DND-41 (cell line): Measurements from ENCODE around the gene GTPBP1.

Experiments used
- EZH2 ChIP-seq: IDR thresholded peaks from 3 replicates; pipeline ENCODE4 v1.6.1; 2012; ENCODE audit warnings: borderline replicate concordance, low read depth, mild to moderate bottlenecking, moderate library complexity, low read length, inconsistent platforms; ENCODE audit not compliant: severe bottlenecking
- TF ChIP-seq, protein P1 (sequence below): IDR thresholded peaks from 2 replicates; pipeline ENCODE4 v1.5.1; 2012; ENCODE audit warnings: borderline replicate concordance, low read length, moderate library complexity, mild to moderate bottlenecking; ENCODE audit not compliant: poor library complexity, severe bottlenecking; ENCODE audit errors: extremely low read depth

DNA sequence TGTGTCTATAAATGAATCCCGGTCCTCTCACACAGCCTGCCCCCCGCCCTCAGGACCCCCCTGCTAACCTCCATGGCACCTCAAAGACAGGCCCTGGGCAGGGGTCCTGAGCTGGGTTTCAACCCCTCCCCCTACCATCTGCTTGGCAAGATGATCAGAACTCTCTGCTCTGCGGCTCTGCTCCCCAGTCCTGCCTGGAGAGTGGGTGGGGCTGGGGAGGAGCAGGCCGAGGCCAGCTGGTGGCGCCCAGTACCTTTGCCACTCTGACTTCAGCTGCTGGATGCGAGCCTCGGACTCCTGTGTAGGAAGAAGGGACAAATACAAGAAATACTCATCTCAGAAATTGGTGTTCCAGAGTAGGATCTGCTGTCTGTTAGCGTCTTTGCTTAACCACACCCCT is 35.0 kb downstream of the GTPBP1 start:
- TF ChIP-seq, protein P1, sequence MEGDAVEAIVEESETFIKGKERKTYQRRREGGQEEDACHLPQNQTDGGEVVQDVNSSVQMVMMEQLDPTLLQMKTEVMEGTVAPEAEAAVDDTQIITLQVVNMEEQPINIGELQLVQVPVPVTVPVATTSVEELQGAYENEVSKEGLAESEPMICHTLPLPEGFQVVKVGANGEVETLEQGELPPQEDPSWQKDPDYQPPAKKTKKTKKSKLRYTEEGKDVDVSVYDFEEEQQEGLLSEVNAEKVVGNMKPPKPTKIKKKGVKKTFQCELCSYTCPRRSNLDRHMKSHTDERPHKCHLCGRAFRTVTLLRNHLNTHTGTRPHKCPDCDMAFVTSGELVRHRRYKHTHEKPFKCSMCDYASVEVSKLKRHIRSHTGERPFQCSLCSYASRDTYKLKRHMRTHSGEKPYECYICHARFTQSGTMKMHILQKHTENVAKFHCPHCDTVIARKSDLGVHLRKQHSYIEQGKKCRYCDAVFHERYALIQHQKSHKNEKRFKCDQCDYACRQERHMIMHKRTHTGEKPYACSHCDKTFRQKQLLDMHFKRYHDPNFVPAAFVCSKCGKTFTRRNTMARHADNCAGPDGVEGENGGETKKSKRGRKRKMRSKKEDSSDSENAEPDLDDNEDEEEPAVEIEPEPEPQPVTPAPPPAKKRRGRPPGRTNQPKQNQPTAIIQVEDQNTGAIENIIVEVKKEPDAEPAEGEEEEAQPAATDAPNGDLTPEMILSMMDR = no peak
- TF ChIP-seq EZH2 = no peak
